ENCODE measurements around the gene SAC3D1. TPM values are rescaled to one million over a fixed set of nuclear protein-coding genes. Genes with fewer than 3 reads are reported as not detected.

Gene SAC3D1
- total and polyA plus RNA-seq, 8 donors = 1.8 to 97.6 (median 11.7) TPM

DNA sequence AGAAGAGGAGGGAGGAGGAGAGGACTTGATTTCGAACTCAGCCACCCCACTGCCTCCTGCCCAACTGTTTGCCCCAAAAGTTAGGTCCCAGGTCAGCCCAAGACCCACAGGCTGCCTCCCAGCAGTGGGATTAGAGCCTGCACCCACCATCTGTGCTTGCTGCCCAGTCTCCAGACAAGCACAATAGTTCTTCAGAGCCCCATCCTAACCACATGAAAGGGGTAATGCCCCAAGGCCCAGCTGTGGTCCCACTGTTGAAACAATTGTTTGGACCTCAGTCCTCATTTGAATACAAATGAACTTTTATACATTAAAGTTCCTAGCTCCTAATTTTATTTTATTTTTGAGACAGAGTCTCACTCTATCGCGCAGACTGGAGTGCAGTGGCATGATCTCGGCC lies 49.6 kb downstream of the SAC3D1 start:
- peaks cover 22 to 45% (median 44%) of the 10 kb centered on the region in 4 donors for H3K36me3 ChIP-seq
- no peak for TF ChIP-seq POLR2AphosphoS5 (IDR thresholded peaks at IDR 0.05)
- no peak for TF ChIP-seq EP300 (IDR thresholded peaks at IDR 0.05)
- TF ChIP-seq, protein P1, sequence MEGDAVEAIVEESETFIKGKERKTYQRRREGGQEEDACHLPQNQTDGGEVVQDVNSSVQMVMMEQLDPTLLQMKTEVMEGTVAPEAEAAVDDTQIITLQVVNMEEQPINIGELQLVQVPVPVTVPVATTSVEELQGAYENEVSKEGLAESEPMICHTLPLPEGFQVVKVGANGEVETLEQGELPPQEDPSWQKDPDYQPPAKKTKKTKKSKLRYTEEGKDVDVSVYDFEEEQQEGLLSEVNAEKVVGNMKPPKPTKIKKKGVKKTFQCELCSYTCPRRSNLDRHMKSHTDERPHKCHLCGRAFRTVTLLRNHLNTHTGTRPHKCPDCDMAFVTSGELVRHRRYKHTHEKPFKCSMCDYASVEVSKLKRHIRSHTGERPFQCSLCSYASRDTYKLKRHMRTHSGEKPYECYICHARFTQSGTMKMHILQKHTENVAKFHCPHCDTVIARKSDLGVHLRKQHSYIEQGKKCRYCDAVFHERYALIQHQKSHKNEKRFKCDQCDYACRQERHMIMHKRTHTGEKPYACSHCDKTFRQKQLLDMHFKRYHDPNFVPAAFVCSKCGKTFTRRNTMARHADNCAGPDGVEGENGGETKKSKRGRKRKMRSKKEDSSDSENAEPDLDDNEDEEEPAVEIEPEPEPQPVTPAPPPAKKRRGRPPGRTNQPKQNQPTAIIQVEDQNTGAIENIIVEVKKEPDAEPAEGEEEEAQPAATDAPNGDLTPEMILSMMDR (IDR thresholded peaks at IDR 0.05) = no peak
- TF ChIP-seq POLR2A (IDR thresholded peaks at IDR 0.05) = no peak
- intact Hi-C loops (cut with DNase I; ENCODE audit: low total_unique reads) = no loop called here
- 92 to 100% (median 96%) methylated on average over 4 of the region's 4 CpGs for WGBS, 5 donors
- peaks cover 0 to 10% (median 4%) of the 10 kb centered on the region in 4 donors for H3K4me1 ChIP-seq
- H3K27me3 ChIP-seq = no peaks in the 10 kb centered on the region
- no peak for DNase-seq
- no peak overlapping the region for H3K27ac ChIP-seq
- H3K4me3 ChIP-seq = no peak overlapping the region
- H3K9me3 ChIP-seq = no peaks in the 10 kb centered on the region

Small RNA genes within 50 kb of the gene (small RNA-seq; reads per million reads assigned to genes)
- gene MIR6879 (0.15 to 0.61 (median 0.55) reads per million in 4 donors), gene SNX15 (0 reads per million in 4 donors)

Other genes starting within 250 kb of the SAC3D1 start
- gene MAP4K2, start 238.0 kb upstream of the SAC3D1 start, total RNA-seq = 10 to 100 TPM in 2 of 5 donors, 1 to 10 TPM in 3; 2.3 to 66.9 (median 9.0) TPM
- gene MAP4K2, start 238.0 kb upstream of the SAC3D1 start, polyA plus RNA-seq = 10 to 100 TPM; 13.0 to 20.9 (median 13.8) TPM
- 10 to 100 TPM in 4 of 5 donors, 1 to 10 TPM in 1; 9.4 to 62.5 (median 16.9) TPM for gene MEN1, start 230.7 kb upstream of the SAC3D1 start, total RNA-seq
- 10 to 100 TPM; 12.9 to 16.4 (median 13.6) TPM for gene MEN1, start 230.7 kb upstream of the SAC3D1 start, polyA plus RNA-seq
- gene CDC42BPG, start 196.6 kb upstream of the SAC3D1 start, total RNA-seq = 10 to 100 TPM; 10.3 to 66.5 (median 53.3) TPM
- 10 to 100 TPM in 2 of 3 donors, 1 to 10 TPM in 1; 8.9 to 20.0 (median 10.9) TPM for gene CDC42BPG, start 196.6 kb upstream of the SAC3D1 start, polyA plus RNA-seq
- 100 to 1,000 TPM in 2 of 5 donors, 10 to 100 TPM in 3; 23.3 to 160 (median 56.2) TPM for gene EHD1, start 162.6 kb upstream of the SAC3D1 start, total RNA-seq
- 10 to 100 TPM; 17.9 to 24.6 (median 19.4) TPM for gene EHD1, start 162.6 kb upstream of the SAC3D1 start, polyA plus RNA-seq
- 10 to 100 TPM; 14.3 to 77.6 (median 46.1) TPM for gene ATG2A, start 124.0 kb upstream of the SAC3D1 start, total RNA-seq
- 10 to 100 TPM; 12.2 to 18.7 (median 16.3) TPM for gene ATG2A, start 124.0 kb upstream of the SAC3D1 start, polyA plus RNA-seq
- 10 to 100 TPM in 4 of 5 donors, 1 to 10 TPM in 1; 6.6 to 75.6 (median 25.7) TPM for gene PPP2R5B, start 116.5 kb upstream of the SAC3D1 start, total RNA-seq
- 10 to 100 TPM in 2 of 3 donors, 1 to 10 TPM in 1; 9.8 to 13.8 (median 12.3) TPM for gene PPP2R5B, start 116.5 kb upstream of the SAC3D1 start, polyA plus RNA-seq
- not detected for gene GPHA2, start 105.3 kb upstream of the SAC3D1 start, total RNA-seq
- under 1 TPM in 2 of 3 donors, not detected in 1; 0.30 to 0.50 TPM for gene GPHA2, start 105.3 kb upstream of the SAC3D1 start, polyA plus RNA-seq
- not detected for gene MAJIN, start 69.1 kb upstream of the SAC3D1 start, total RNA-seq
- under 1 TPM in 1 of 3 donors, not detected in 2; 0.20 TPM for gene MAJIN, start 69.1 kb upstream of the SAC3D1 start, polyA plus RNA-seq
- 10 to 100 TPM in 1 of 5 donors, 1 to 10 TPM in 2, under 1 TPM in 1, not detected in 1; 0.73 to 29.5 (median 3.0) TPM for gene BATF2, start 44.2 kb upstream of the SAC3D1 start, total RNA-seq
- gene BATF2, start 44.2 kb upstream of the SAC3D1 start, polyA plus RNA-seq = 10 to 100 TPM in 1 of 3 donors, 1 to 10 TPM in 2; 3.4 to 10.8 (median 4.5) TPM
- gene ARL2, start 27.1 kb upstream of the SAC3D1 start, total RNA-seq = 100 to 1,000 TPM in 2 of 5 donors, 10 to 100 TPM in 2, 1 to 10 TPM in 1; 4.9 to 237 (median 57.2) TPM
- gene ARL2, start 27.1 kb upstream of the SAC3D1 start, polyA plus RNA-seq = 100 to 1,000 TPM in 1 of 3 donors, 10 to 100 TPM in 2; 88.3 to 119 (median 98.0) TPM
- 10 to 100 TPM in 4 of 5 donors, 1 to 10 TPM in 1; 4.2 to 45.8 (median 13.3) TPM for gene SNX15, start 13.8 kb upstream of the SAC3D1 start, total RNA-seq
- 10 to 100 TPM; 18.7 to 22.5 (median 20.0) TPM for gene SNX15, start 13.8 kb upstream of the SAC3D1 start, polyA plus RNA-seq
- gene NAALADL1, start 17.3 kb downstream of the SAC3D1 start, total RNA-seq = 10 to 100 TPM in 2 of 5 donors, 1 to 10 TPM in 2, not detected in 1; 1.3 to 65.2 (median 18.1) TPM
- gene NAALADL1, start 17.3 kb downstream of the SAC3D1 start, polyA plus RNA-seq = 10 to 100 TPM in 2 of 3 donors, 1 to 10 TPM in 1; 6.7 to 10.8 (median 10.0) TPM
- gene CDCA5, start 42.8 kb downstream of the SAC3D1 start, total RNA-seq = 1 to 10 TPM; 1.4 to 9.1 (median 2.2) TPM
- gene CDCA5, start 42.8 kb downstream of the SAC3D1 start, polyA plus RNA-seq = 1 to 10 TPM; 3.5 to 6.7 (median 4.6) TPM
- 10 to 100 TPM; 17.6 to 62.0 (median 28.8) TPM for gene ZFPL1, start 43.0 kb downstream of the SAC3D1 start, total RNA-seq
- gene ZFPL1, start 43.0 kb downstream of the SAC3D1 start, polyA plus RNA-seq = 10 to 100 TPM; 36.7 to 38.6 (median 37.4) TPM
- 1,000 to 10,000 TPM in 1 of 5 donors, 100 to 1,000 TPM in 4; 174 to 2,272 (median 234) TPM for gene VPS51, start 55.0 kb downstream of the SAC3D1 start, total RNA-seq
- gene VPS51, start 55.0 kb downstream of the SAC3D1 start, polyA plus RNA-seq = 100 to 1,000 TPM; 124 to 135 (median 128) TPM
- gene TM7SF2, start 70.7 kb downstream of the SAC3D1 start, total RNA-seq = 100 to 1,000 TPM in 1 of 5 donors, 10 to 100 TPM in 3, 1 to 10 TPM in 1; 7.6 to 118 (median 19.6) TPM
- gene TM7SF2, start 70.7 kb downstream of the SAC3D1 start, polyA plus RNA-seq = 10 to 100 TPM; 38.6 to 65.2 (median 51.9) TPM
- 100 to 1,000 TPM in 1 of 5 donors, 10 to 100 TPM in 1, 1 to 10 TPM in 2, not detected in 1; 2.4 to 130 (median 39.9) TPM for gene ZNHIT2, start 76.5 kb downstream of the SAC3D1 start, total RNA-seq
- 10 to 100 TPM; 18.0 to 20.0 (median 18.9) TPM for gene ZNHIT2, start 76.5 kb downstream of the SAC3D1 start, polyA plus RNA-seq
- gene FAU, start 80.9 kb downstream of the SAC3D1 start, total RNA-seq = 1,000 to 10,000 TPM in 1 of 5 donors, 100 to 1,000 TPM in 4; 456 to 1,872 (median 566) TPM
- 1,000 to 10,000 TPM; 1,111 to 1,352 (median 1,208) TPM for gene FAU, start 80.9 kb downstream of the SAC3D1 start, polyA plus RNA-seq
- 10 to 100 TPM; 22.8 to 75.9 (median 33.0) TPM for gene MRPL49, start 81.1 kb downstream of the SAC3D1 start, total RNA-seq
- gene MRPL49, start 81.1 kb downstream of the SAC3D1 start, polyA plus RNA-seq = 10 to 100 TPM; 36.0 to 69.8 (median 39.9) TPM
- 10 to 100 TPM; 20.0 to 75.3 (median 64.9) TPM for gene SYVN1, start 93.3 kb downstream of the SAC3D1 start, total RNA-seq
- 10 to 100 TPM in 2 of 3 donors, 1 to 10 TPM in 1; 7.2 to 18.5 (median 13.4) TPM for gene SYVN1, start 93.3 kb downstream of the SAC3D1 start, polyA plus RNA-seq
- gene SPDYC, start 129.0 kb downstream of the SAC3D1 start, total RNA-seq = not detected
- not detected for gene SPDYC, start 129.0 kb downstream of the SAC3D1 start, polyA plus RNA-seq
- gene CAPN1, start 140.7 kb downstream of the SAC3D1 start, total RNA-seq = 100 to 1,000 TPM in 3 of 5 donors, 10 to 100 TPM in 2; 79.5 to 325 (median 155) TPM
- 100 to 1,000 TPM in 2 of 3 donors, 10 to 100 TPM in 1; 96.1 to 234 (median 112) TPM for gene CAPN1, start 140.7 kb downstream of the SAC3D1 start, polyA plus RNA-seq
- gene POLA2, start 220.8 kb downstream of the SAC3D1 start, total RNA-seq = 10 to 100 TPM in 2 of 5 donors, 1 to 10 TPM in 3; 1.7 to 17.0 (median 5.5) TPM
- 10 to 100 TPM in 2 of 3 donors, 1 to 10 TPM in 1; 8.6 to 11.2 (median 10.3) TPM for gene POLA2, start 220.8 kb downstream of the SAC3D1 start, polyA plus RNA-seq